CD14-positive monocyte (primary cell): ENCODE measurements around the gene SMIM11. TPM values are rescaled to one million over a fixed set of nuclear protein-coding genes. Genes with fewer than 3 reads are reported as not detected.

ENCODE experiments used
- DNase-seq, 3 donors: peaks; one replicate each; pipeline ENCODE4 v3.0.0-alpha.2; 2011 to 2022
- H2AFZ ChIP-seq: 2 replicates; pipeline ENCODE4 v1.6.0; 2012; ENCODE audit warnings: mild to moderate bottlenecking, low read depth, low read length, inconsistent platforms; ENCODE audit not compliant: insufficient read depth, poor library complexity, severe bottlenecking
- H3K27ac ChIP-seq, 2 donors: 1 replicate in 1 of 2; 2 replicates in 1 of 2; pipeline ENCODE4 v1.5.1; 2012 to 2013; ENCODE audit warnings: low read length in 2 of 2, control low read depth in 1 of 2, inconsistent platforms in 1 of 2, low read depth in 1 of 2, mild to moderate bottlenecking in 1 of 2
- H3K27me3 ChIP-seq, 2 donors: one replicate each; pipeline versions ENCODE4 v1.6.0 to v1.6.1; 2011 to 2013; ENCODE audit warnings: low read length in 2 of 2; ENCODE audit not compliant: control insufficient read depth in 2 of 2, insufficient read depth in 2 of 2
- H3K36me3 ChIP-seq, 2 donors: replicated peaks in 1 of 2; 1 replicate in 1 of 2; 2 replicates in 1 of 2; pipeline versions ENCODE4 v1.5.1 to v1.6.1; 2012 to 2013; ENCODE audit warnings: low read length in 2 of 2, control low read depth in 1 of 2, inconsistent platforms in 1 of 2, mild to moderate bottlenecking in 1 of 2; ENCODE audit not compliant: insufficient read depth in 2 of 2, control insufficient read depth in 1 of 2
- H3K4me1 ChIP-seq, 2 donors: 1 replicate in 1 of 2; 2 replicates in 1 of 2; pipeline versions ENCODE4 v1.5.1 to v1.6.1; 2012 to 2013; ENCODE audit warnings: low read length in 2 of 2, control low read depth in 1 of 2, inconsistent platforms in 1 of 2, mild to moderate bottlenecking in 1 of 2, moderate library complexity in 1 of 2; ENCODE audit not compliant: insufficient read depth in 2 of 2, control insufficient read depth in 1 of 2
- H3K4me2 ChIP-seq: replicated peaks from 2 replicates; pipeline ENCODE3; 2012; ENCODE audit warnings: low read length, moderate library complexity, mild to moderate bottlenecking; ENCODE audit not compliant: poor library complexity, severe bottlenecking; ENCODE audit errors: extremely low read depth
- H3K4me3 ChIP-seq, 3 experiments: fragments of 200-600 bp in 1 of 3; sonication (generic) in 1 of 3; replicated peaks in 1 of 3; 1 replicate in 2 of 3; 2 replicates in 1 of 3; pipeline ENCODE4 v1.5.1; 2011 to 2013; ENCODE audit warnings: low read length in 3 of 3, mild to moderate bottlenecking in 3 of 3, control low read depth in 2 of 3, low read depth in 2 of 3, inconsistent platforms in 1 of 3, moderate library complexity in 1 of 3
- H3K79me2 ChIP-seq: 2 replicates; pipeline ENCODE4 v1.6.0; 2012; ENCODE audit warnings: mild to moderate bottlenecking, control low read depth, inconsistent platforms, low read length, moderate library complexity; ENCODE audit not compliant: insufficient read depth
- H3K9ac ChIP-seq: 2 replicates; pipeline ENCODE4 v1.6.0; 2017; ENCODE audit warnings: low read length, mild to moderate bottlenecking; ENCODE audit not compliant: insufficient read depth, poor library complexity, severe bottlenecking
- H3K9me3 ChIP-seq, 2 donors: replicated peaks in 1 of 2; 1 replicate in 1 of 2; 2 replicates in 1 of 2; pipeline versions ENCODE4 v1.5.1 to v1.6.1; 2012 to 2013; ENCODE audit warnings: low read length in 2 of 2, control low read depth in 1 of 2; ENCODE audit not compliant: control insufficient read depth in 1 of 2, insufficient read depth in 1 of 2
- H4K20me1 ChIP-seq: 2 replicates; pipeline ENCODE4 v1.6.0; 2012; ENCODE audit warnings: mild to moderate bottlenecking, low read length, control low read depth, moderate library complexity; ENCODE audit not compliant: insufficient read depth
- H3K27ac Mint-ChIP-seq, 7 donors: one replicate each; pipeline ENCODE4 v1.8.0; 2020; ENCODE audit warnings: mild to moderate bottlenecking in 7 of 7, mixed read lengths in 7 of 7, moderate library complexity in 6 of 7, inconsistent platforms in 2 of 7
- H3K27me3 Mint-ChIP-seq, 3 donors: one replicate each; pipeline ENCODE4 v1.8.0; 2021 to 2022; ENCODE audit warnings: low read depth in 3 of 3, mild to moderate bottlenecking in 3 of 3, mixed read lengths in 3 of 3, moderate library complexity in 3 of 3, inconsistent platforms in 1 of 3
- H3K36me3 Mint-ChIP-seq, 2 donors: one replicate each; pipeline ENCODE4 v1.8.0; 2020; ENCODE audit warnings: mixed read lengths in 2 of 2, inconsistent platforms in 1 of 2, mild to moderate bottlenecking in 1 of 2
- H3K4me1 Mint-ChIP-seq: one replicate; pipeline ENCODE4 v1.8.0; 2020; ENCODE audit warnings: mild to moderate bottlenecking, mixed read lengths
- H3K4me3 Mint-ChIP-seq, 2 donors: one replicate each; pipeline ENCODE4 v1.8.0; 2020; ENCODE audit warnings: mild to moderate bottlenecking in 2 of 2, mixed read lengths in 2 of 2, moderate library complexity in 1 of 2
- H3K9me3 Mint-ChIP-seq, 7 donors: one replicate each; pipeline ENCODE4 v1.8.0; 2020 to 2022; ENCODE audit warnings: mixed read lengths in 7 of 7, mild to moderate bottlenecking in 6 of 7, moderate library complexity in 6 of 7, inconsistent platforms in 2 of 7
- CTCF ChIP-seq: fragments of 200-600 bp; IDR thresholded peaks from one replicate; pipeline ENCODE4 v1.8.0; 2022; ENCODE audit warnings: antibody characterized with exemption, mild to moderate bottlenecking
- WGBS: methylation state at CpG from one replicate; pipeline ENCODE4 v1.1.5; 2013; ENCODE audit warnings: missing lambda C conversion rate; ENCODE audit not compliant: insufficient coverage; 5-methylcytosine and 5-hydroxymethylcytosine counted together
- intact Hi-C, 2 donors: fragments of 100-400 bp; cut with micrococcal nuclease; formaldehyde crosslinking; loops; one replicate each; pipeline versions ENCODE4 v1.15.0 to v1.15.1; 2023
- polyA plus RNA-seq, 3 donors: library from polyadenylated mRNA; depleted of rRNA in 1 of 3; unstranded in 2 of 3; stranded (reverse) in 1 of 3; fragments of 300-500 nt in 2 of 3; fragments of >200 nt in 1 of 3; fragmentation: Illumina TruSeq in 2 of 3; gene quantifications; 1 replicate in 2 of 3; 2 replicates in 1 of 3; pipeline ENCODE4 v1.2.3, GENCODE V29; 2012 to 2021

SMIM11 gene
- polyA plus RNA-seq, 3 donors, result 1.8 to 10.7 (median 4.0) TPM

GRCh38 chr21:34336245-34336644 lies 39.1 kb upstream of the SMIM11 start:
- H3K36me3 Mint-ChIP-seq, result no peaks in the 10 kb centered on the region
- Histone ChIP-seq H3K27me3 (no peaks in the 10 kb centered on the region), H3K4me3 (no peak overlapping the region), H3K9ac (no peak overlapping the region), H3K36me3 (no peaks in the 10 kb centered on the region), H3K79me2 (no peaks in the 10 kb centered on the region), H4K20me1 (no peaks in the 10 kb centered on the region), H3K4me2 (no peak overlapping the region), H2AFZ (no peak overlapping the region), H3K9me3 (no peaks in the 10 kb centered on the region), H3K4me1 (peaks cover 5% of the 10 kb centered on the region in 2 donors), H3K27ac (no peak overlapping the region)
- no peak overlapping the region for H3K4me3 Mint-ChIP-seq
- no peak for DNase-seq
- H3K9me3 Mint-ChIP-seq, result peaks cover 0 to 2% (median 0%) of the 10 kb centered on the region in 7 donors
- intact Hi-C loops, result loop anchor here in 1 of 2 donors (5.0 kb wide), 1 partner anchor 69 kb away; no protein-coding TSS in a partner anchor
- TF ChIP-seq CTCF, result no peak
- WGBS, result 100% methylated on average over 3 of the region's 5 CpGs
- H3K27me3 Mint-ChIP-seq, result peaks cover 2 to 6% (median 4%) of the 10 kb centered on the region in 3 donors
- H3K4me1 Mint-ChIP-seq, result peaks cover 9% of the 10 kb centered on the region
- H3K27ac Mint-ChIP-seq, result no peak overlapping the region

GRCh38 chr21:34336756-34337391 lies 38.4 kb upstream of the SMIM11 start:
- H3K9ac ChIP-seq, result no peak overlapping the region
- H3K4me2 ChIP-seq, result no peak overlapping the region
- DNase-seq, result no peak
- Mint-ChIP-seq H3K4me1 (peaks cover 9% of the 10 kb centered on the region), H3K9me3 (peaks cover 0 to 2% (median 0%) of the 10 kb centered on the region in 7 donors), H3K4me3 (no peak overlapping the region), H3K27me3 (peaks cover 2 to 6% (median 4%) of the 10 kb centered on the region in 3 donors), H3K36me3 (no peaks in the 10 kb centered on the region), H3K27ac (no peak overlapping the region)
- no peaks in the 10 kb centered on the region for H4K20me1 ChIP-seq
- H3K27me3 ChIP-seq, result no peaks in the 10 kb centered on the region
- H3K36me3 ChIP-seq, result no peaks in the 10 kb centered on the region
- H3K27ac ChIP-seq, result no peak overlapping the region
- peaks cover 5% of the 10 kb centered on the region in 2 donors for H3K4me1 ChIP-seq
- intact Hi-C loops, result loop anchor here in 1 of 2 donors (5.0 kb wide), 1 partner anchor 70 kb away; no protein-coding TSS in a partner anchor
- no peaks in the 10 kb centered on the region for H3K79me2 ChIP-seq
- no peak for TF ChIP-seq CTCF
- no peak overlapping the region for H3K4me3 ChIP-seq
- WGBS, result 96% methylated on average over 9 of the region's 13 CpGs
- no peaks in the 10 kb centered on the region for H3K9me3 ChIP-seq
- H2AFZ ChIP-seq, result no peak overlapping the region
